ENCODE results near the gene GLI2.

GLI2 gene

GRCh38 chr2:120758181-120759144, 22.8 kb downstream of the GLI2 start:
- DNase-seq (ENCODE audit: low spot score) = no peak

- no peak for DNase-seq (ENCODE audit: low spot score)
Measured at GRCh38 chr2:120759543-120760331, 24.1 kb downstream of the GLI2 start.

- no peak for DNase-seq (ENCODE audit: low spot score)
Measured at GRCh38 chr2:120760446-120761135, 24.9 kb downstream of the GLI2 start.

- no peak for DNase-seq (ENCODE audit: low spot score)
Measured at GRCh38 chr2:120761164-120761861, 25.6 kb downstream of the GLI2 start.

- no peak for DNase-seq (ENCODE audit: low spot score)
Measured at GRCh38 chr2:120761911-120762310, 26.2 kb downstream of the GLI2 start.

- no peak for DNase-seq (ENCODE audit: low spot score)
Measured at GRCh38 chr2:120762341-120763061, 26.8 kb downstream of the GLI2 start.

GRCh38 chr2:120763508-120763907, 27.8 kb downstream of the GLI2 start:
- no peak for DNase-seq (ENCODE audit: low spot score)

GRCh38 chr2:120763931-120764330, 28.3 kb downstream of the GLI2 start:
- no peak for DNase-seq (ENCODE audit: low spot score)

GRCh38 chr2:120764492-120764891, 28.8 kb downstream of the GLI2 start:
- DNase-seq (ENCODE audit: low spot score) = no peak

- DNase-seq (ENCODE audit: low spot score) = no peak
Measured at GRCh38 chr2:120764991-120765677, 29.5 kb downstream of the GLI2 start.

- DNase-seq (ENCODE audit: low spot score) = no peak
Measured at GRCh38 chr2:120765678-120766469, 30.2 kb downstream of the GLI2 start.

GRCh38 chr2:120766470-120767351, 31.0 kb downstream of the GLI2 start:
- no peak for DNase-seq (ENCODE audit: low spot score)

GRCh38 chr2:120767486-120768005, 31.9 kb downstream of the GLI2 start:
- DNase-seq (ENCODE audit: low spot score) = no peak

GRCh38 chr2:120768112-120769048, 32.7 kb downstream of the GLI2 start:
- no peak for DNase-seq (ENCODE audit: low spot score)

- no peak for DNase-seq (ENCODE audit: low spot score)
Measured at GRCh38 chr2:120769076-120769786, 33.6 kb downstream of the GLI2 start.

GRCh38 chr2:120769787-120770120, 34.1 kb downstream of the GLI2 start:
- DNase-seq (ENCODE audit: low spot score) = no peak

- DNase-seq (ENCODE audit: low spot score) = no peak
Measured at GRCh38 chr2:120770176-120770575, 34.5 kb downstream of the GLI2 start.
